Panc1 (cell line): Measurements from ENCODE around the gene ZNF654. TPM values are rescaled to one million over a fixed set of nuclear protein-coding genes. Genes with fewer than 3 reads are reported as not detected.

Experiments
- ATAC-seq: fragments of 200-7000 bp; cut with Tn5 transposase; 2 replicates; pipeline ENCODE4 v1.9.1; 2020; ENCODE audit warnings: mild to moderate bottlenecking, moderate library complexity
- BruUV-seq: library from RNA; stranded (reverse); fragments of 400-500 nt; replicated peaks from 2 replicates; lab custom pipeline; 2021; lab: Mats Ljungman, UMichigan
- CTCF ChIA-PET: fragments of 300-600 bp; sonication (Branson Sonifier 250); formaldehyde crosslinking; loops from one replicate; lab custom pipeline; 2022; ENCODE audit warnings: antibody characterized with exemption; lab: Charles Lee
- POLR2A ChIA-PET: fragments of 300-600 bp; sonication (Branson Sonifier 250); formaldehyde crosslinking; loops from one replicate; lab custom pipeline; 2022; ENCODE audit warnings: antibody characterized with exemption; lab: Charles Lee
- DNase-seq: peaks from one replicate; pipeline ENCODE4 v3.0.0-alpha.2; 2010; ENCODE audit warnings: low read depth, low spot score
- H3K27ac ChIP-seq: 2 replicates; pipeline ENCODE4 v1.5.1; 2011; ENCODE audit warnings: mild to moderate bottlenecking, low read length, inconsistent platforms
- H3K27me3 ChIP-seq: fragments of 200-500 bp; sonication (Bioruptor generic); 2 replicates; pipeline ENCODE4 v1.6.0; 2014; ENCODE audit warnings: low read length, inconsistent platforms; ENCODE audit not compliant: control insufficient read depth, insufficient read depth
- H3K36me3 ChIP-seq: fragments of 200-500 bp; sonication (Bioruptor generic); 2 replicates; pipeline ENCODE4 v1.5.1; 2014; ENCODE audit warnings: inconsistent platforms, mild to moderate bottlenecking, low read length, moderate library complexity; ENCODE audit not compliant: control insufficient read depth, insufficient read depth
- H3K4me1 ChIP-seq: 2 replicates; pipeline ENCODE4 v1.5.1; 2011; ENCODE audit warnings: inconsistent platforms, mild to moderate bottlenecking, low read length, moderate library complexity; ENCODE audit not compliant: control insufficient read depth, insufficient read depth
- H3K4me3 ChIP-seq, 2 experiments: 2 replicates each; pipeline ENCODE4 v1.5.1; 2011 to 2012; ENCODE audit warnings: low read depth in 2 of 2, low read length in 2 of 2, mild to moderate bottlenecking in 2 of 2, inconsistent platforms in 1 of 2, moderate library complexity in 1 of 2
- H3K9me3 ChIP-seq: fragments of 200-500 bp; sonication (Bioruptor generic); 2 replicates; pipeline ENCODE4 v1.5.1; 2014; ENCODE audit warnings: low read depth, mild to moderate bottlenecking, inconsistent platforms, low read length, moderate library complexity; ENCODE audit not compliant: control insufficient read depth, insufficient read depth
- POLR2AphosphoS5 ChIP-seq: IDR thresholded peaks from 2 replicates; pipeline ENCODE4 v1.6.1; 2012; ENCODE audit warnings: mild to moderate bottlenecking, low read depth, low read length, moderate library complexity
- SIN3A ChIP-seq: IDR thresholded peaks from 2 replicates; pipeline ENCODE4 v1.6.1; 2012; ENCODE audit warnings: low read depth, mild to moderate bottlenecking, low read length, moderate library complexity, borderline replicate concordance; ENCODE audit not compliant: insufficient read depth
- TCF7L2 ChIP-seq: IDR thresholded peaks from 2 replicates; pipeline ENCODE4 v1.6.1; 2011; ENCODE audit warnings: mild to moderate bottlenecking, low read depth, low read length, inconsistent platforms
- in situ Hi-C: cut with HindIII; loops from 2 replicates; pipeline ENCODE4 v1.10.0; 2016; ENCODE audit warnings: low sequenced_read_pairs, low pct_unique_long_range_greater_than_20kb
- intact Hi-C: fragments of 100-400 bp; cut with micrococcal nuclease; formaldehyde crosslinking; loops from one replicate; pipeline ENCODE4 v1.10.0; 2022; ENCODE audit not compliant: unreplicated experiment
- total RNA-seq: library from RNA; stranded (reverse); gene quantifications from one replicate; pipeline ENCODE4 v1.2.1, GENCODE V29; 2021; ENCODE audit not compliant: unreplicated experiment
- TF ChIP-seq, protein P1 (sequence below), 2 experiments: IDR thresholded peaks; 2 replicates each; pipeline ENCODE4 v1.6.1; 2011 to 2012; ENCODE audit warnings: low read depth in 2 of 2, control low read depth in 1 of 2, low read length in 1 of 2, mild to moderate bottlenecking in 1 of 2, moderate library complexity in 1 of 2; ENCODE audit not compliant: insufficient read depth in 1 of 2
- TF ChIP-seq, protein P2 (sequence below): fragments of 450-650 bp; IDR thresholded peaks from 2 replicates; pipeline ENCODE4 v1.5.1; 2017; ENCODE audit warnings: mild to moderate bottlenecking

ZNF654 gene
- total RNA-seq, 1 experiment from 2014 or later = 10.0 TPM

DNA sequence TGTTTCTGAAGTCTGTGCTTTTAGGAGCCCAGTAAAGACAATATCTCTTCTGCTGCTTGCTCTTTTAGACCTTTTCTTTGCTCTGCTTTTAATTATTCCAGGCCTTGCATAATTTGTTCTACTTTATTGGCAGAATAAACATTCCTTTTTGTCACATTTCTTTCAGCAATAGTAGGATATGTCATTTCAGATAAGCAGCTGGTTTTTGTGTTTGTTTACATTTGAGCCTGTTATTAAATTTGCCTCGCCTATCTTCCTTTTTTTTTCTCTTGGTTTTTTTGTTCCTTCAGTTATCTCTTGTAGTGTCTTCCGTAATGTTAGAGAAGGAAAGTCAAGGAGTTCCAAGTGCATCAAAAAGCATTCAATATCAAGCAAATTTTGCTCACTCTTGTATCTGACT lies 16.4 kb downstream of the ZNF654 start:
- CTCF ChIA-PET = no interaction called here
- POLR2A ChIA-PET = no interaction called here
- in situ Hi-C loops = no loop called here
- H3K4me1 ChIP-seq = no peaks in the 10 kb centered on the region
- H3K27me3 ChIP-seq = no peaks in the 10 kb centered on the region
- BruUV-seq = no TSS peak
- peaks cover 7% of the 10 kb centered on the region; the same call in 1 of the 2 replicates for H3K9me3 ChIP-seq
- H3K36me3 ChIP-seq = no peaks in the 10 kb centered on the region
- H3K27ac ChIP-seq = no peak overlapping the region
- intact Hi-C loops = no loop called here
- no peak overlapping the region for H3K4me3 ChIP-seq
- ATAC-seq (no peak), DNase-seq (no peak)
- TF ChIP-seq, protein P1, sequence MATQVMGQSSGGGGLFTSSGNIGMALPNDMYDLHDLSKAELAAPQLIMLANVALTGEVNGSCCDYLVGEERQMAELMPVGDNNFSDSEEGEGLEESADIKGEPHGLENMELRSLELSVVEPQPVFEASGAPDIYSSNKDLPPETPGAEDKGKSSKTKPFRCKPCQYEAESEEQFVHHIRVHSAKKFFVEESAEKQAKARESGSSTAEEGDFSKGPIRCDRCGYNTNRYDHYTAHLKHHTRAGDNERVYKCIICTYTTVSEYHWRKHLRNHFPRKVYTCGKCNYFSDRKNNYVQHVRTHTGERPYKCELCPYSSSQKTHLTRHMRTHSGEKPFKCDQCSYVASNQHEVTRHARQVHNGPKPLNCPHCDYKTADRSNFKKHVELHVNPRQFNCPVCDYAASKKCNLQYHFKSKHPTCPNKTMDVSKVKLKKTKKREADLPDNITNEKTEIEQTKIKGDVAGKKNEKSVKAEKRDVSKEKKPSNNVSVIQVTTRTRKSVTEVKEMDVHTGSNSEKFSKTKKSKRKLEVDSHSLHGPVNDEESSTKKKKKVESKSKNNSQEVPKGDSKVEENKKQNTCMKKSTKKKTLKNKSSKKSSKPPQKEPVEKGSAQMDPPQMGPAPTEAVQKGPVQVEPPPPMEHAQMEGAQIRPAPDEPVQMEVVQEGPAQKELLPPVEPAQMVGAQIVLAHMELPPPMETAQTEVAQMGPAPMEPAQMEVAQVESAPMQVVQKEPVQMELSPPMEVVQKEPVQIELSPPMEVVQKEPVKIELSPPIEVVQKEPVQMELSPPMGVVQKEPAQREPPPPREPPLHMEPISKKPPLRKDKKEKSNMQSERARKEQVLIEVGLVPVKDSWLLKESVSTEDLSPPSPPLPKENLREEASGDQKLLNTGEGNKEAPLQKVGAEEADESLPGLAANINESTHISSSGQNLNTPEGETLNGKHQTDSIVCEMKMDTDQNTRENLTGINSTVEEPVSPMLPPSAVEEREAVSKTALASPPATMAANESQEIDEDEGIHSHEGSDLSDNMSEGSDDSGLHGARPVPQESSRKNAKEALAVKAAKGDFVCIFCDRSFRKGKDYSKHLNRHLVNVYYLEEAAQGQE (IDR thresholded peaks at IDR 0.05; ENCODE audit: insufficient read depth in 1 of 2, low read depth in 2 of 2, low read length in 1 of 2) = no peak
- TF ChIP-seq SIN3A (no peak), POLR2AphosphoS5 (no peak), TCF7L2 (no peak)
- TF ChIP-seq, protein P2, sequence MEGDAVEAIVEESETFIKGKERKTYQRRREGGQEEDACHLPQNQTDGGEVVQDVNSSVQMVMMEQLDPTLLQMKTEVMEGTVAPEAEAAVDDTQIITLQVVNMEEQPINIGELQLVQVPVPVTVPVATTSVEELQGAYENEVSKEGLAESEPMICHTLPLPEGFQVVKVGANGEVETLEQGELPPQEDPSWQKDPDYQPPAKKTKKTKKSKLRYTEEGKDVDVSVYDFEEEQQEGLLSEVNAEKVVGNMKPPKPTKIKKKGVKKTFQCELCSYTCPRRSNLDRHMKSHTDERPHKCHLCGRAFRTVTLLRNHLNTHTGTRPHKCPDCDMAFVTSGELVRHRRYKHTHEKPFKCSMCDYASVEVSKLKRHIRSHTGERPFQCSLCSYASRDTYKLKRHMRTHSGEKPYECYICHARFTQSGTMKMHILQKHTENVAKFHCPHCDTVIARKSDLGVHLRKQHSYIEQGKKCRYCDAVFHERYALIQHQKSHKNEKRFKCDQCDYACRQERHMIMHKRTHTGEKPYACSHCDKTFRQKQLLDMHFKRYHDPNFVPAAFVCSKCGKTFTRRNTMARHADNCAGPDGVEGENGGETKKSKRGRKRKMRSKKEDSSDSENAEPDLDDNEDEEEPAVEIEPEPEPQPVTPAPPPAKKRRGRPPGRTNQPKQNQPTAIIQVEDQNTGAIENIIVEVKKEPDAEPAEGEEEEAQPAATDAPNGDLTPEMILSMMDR = no peak

DNA sequence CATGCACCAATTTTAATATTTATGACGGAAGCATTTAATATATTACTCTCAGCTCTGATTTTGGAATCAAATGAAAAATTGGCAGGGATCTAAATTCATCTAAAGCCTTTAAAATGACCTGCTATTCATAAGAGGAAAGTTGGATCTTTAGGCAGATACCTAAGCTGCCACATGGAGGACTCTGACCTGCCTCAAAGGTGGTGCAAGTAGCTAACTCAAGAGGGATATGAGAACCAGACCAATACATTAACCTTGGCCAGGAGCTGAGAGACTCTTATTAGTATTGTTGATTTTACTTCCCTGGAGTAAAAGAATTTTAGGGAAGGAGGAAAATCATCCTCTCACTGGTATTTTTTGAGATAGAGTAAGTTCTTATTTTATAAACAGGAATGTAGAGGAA lies 17.7 kb downstream of the ZNF654 start:
- ChIA-PET CTCF (no interaction called here), POLR2A (no interaction called here)
- Histone ChIP-seq H3K27me3 (no peaks in the 10 kb centered on the region), H3K4me3 (no peak overlapping the region), H3K36me3 (no peaks in the 10 kb centered on the region), H3K4me1 (no peaks in the 10 kb centered on the region), H3K27ac (no peak overlapping the region), H3K9me3 (0 out of 2 replicates have a peak, but pooled peaks cover 5% of the 10 kb centered on the region)
- BruUV-seq = no TSS peak
- ATAC-seq (no peak), DNase-seq (no peak)
- TF ChIP-seq, protein P1 (IDR thresholded peaks at IDR 0.05; ENCODE audit: insufficient read depth in 1 of 2, low read depth in 2 of 2, low read length in 1 of 2) = no peak
- TF ChIP-seq, protein P2 = no peak
- no peak for TF ChIP-seq POLR2AphosphoS5
- TF ChIP-seq SIN3A = no peak
- no peak for TF ChIP-seq TCF7L2
- in situ Hi-C loops = no loop called here
- intact Hi-C loops = no loop called here
